IMR-90 (cell line): ENCODE data around the gene POLR1A. TPM values are rescaled to one million over a fixed set of nuclear protein-coding genes. Genes with fewer than 3 reads are reported as not detected.

Source experiments
- ATAC-seq: fragments of 200-7000 bp; cut with Tn5 transposase; 2 replicates; pipeline ENCODE4 v1.9.1; 2020; ENCODE audit warnings: low read depth, mild to moderate bottlenecking, moderate library complexity
- BruUV-seq: library from RNA; stranded (reverse); fragments of 400-500 nt; replicated peaks from 2 replicates; lab custom pipeline; 2021; lab: Mats Ljungman, UMichigan
- CTCF ChIA-PET: fragments of 300-600 bp; formaldehyde crosslinking; extraction: SDS; loops from one replicate; lab custom pipeline; 2021; ENCODE audit warnings: antibody characterized with exemption; lab: Yijun Ruan, JAX
- POLR2A ChIA-PET: fragments of 300-600 bp; sonication (Branson Sonifier 250); formaldehyde crosslinking; loops from one replicate; lab custom pipeline; 2022; ENCODE audit warnings: antibody characterized with exemption; ENCODE audit not compliant: unreplicated experiment; lab: Charles Lee
- DNase-seq: peaks from one replicate; pipeline ENCODE4 v3.0.0; 2013
- H2AFZ ChIP-seq: replicated peaks from 2 replicates; pipeline ENCODE3; 2013; ENCODE audit warnings: low read length, mild to moderate bottlenecking; ENCODE audit not compliant: poor library complexity
- H2AK5ac ChIP-seq: 2 replicates; pipeline ENCODE4 v1.6.1; 2013; ENCODE audit warnings: low read depth, low read length, inconsistent platforms
- H2AK9ac ChIP-seq: replicated peaks from 2 replicates; pipeline ENCODE3; 2013; ENCODE audit warnings: mild to moderate bottlenecking, low read depth, low read length, moderate library complexity; ENCODE audit not compliant: poor library complexity
- H2BK120ac ChIP-seq: 2 replicates; pipeline ENCODE4 v1.6.1; 2013; ENCODE audit warnings: low read depth, low read length, inconsistent platforms
- H2BK15ac ChIP-seq: 3 replicates; pipeline ENCODE4 v1.6.1; 2013; ENCODE audit warnings: low read depth, low read length, inconsistent platforms
- H2BK20ac ChIP-seq: 2 replicates; pipeline ENCODE4 v1.6.1; 2013; ENCODE audit warnings: low read depth, mild to moderate bottlenecking, inconsistent platforms, low read length, moderate library complexity
- H2BK5ac ChIP-seq: 2 replicates; pipeline ENCODE4 v1.6.1; 2013; ENCODE audit warnings: mild to moderate bottlenecking, low read depth, low read length, inconsistent platforms; ENCODE audit not compliant: poor library complexity, severe bottlenecking
- H3K14ac ChIP-seq: replicated peaks from 2 replicates; pipeline ENCODE4 v1.6.1; 2013; ENCODE audit warnings: low read depth, low read length, inconsistent platforms
- H3K18ac ChIP-seq: 2 replicates; pipeline ENCODE4 v1.6.1; 2013; ENCODE audit warnings: low read depth, low read length, control low read depth
- H3K23ac ChIP-seq: 2 replicates; pipeline ENCODE4 v1.6.1; 2013; ENCODE audit warnings: low read depth, low read length, inconsistent platforms
- H3K27ac ChIP-seq: 2 replicates; pipeline ENCODE4 v1.5.1; 2013; ENCODE audit warnings: mild to moderate bottlenecking, control low read depth, low read length; ENCODE audit not compliant: insufficient read depth
- H3K27me3 ChIP-seq: 2 replicates; pipeline ENCODE4 v1.6.1; 2013; ENCODE audit warnings: low read length; ENCODE audit not compliant: control insufficient read depth, insufficient read depth
- H3K36me3 ChIP-seq: 2 replicates; pipeline ENCODE4 v1.6.1; 2013; ENCODE audit warnings: low read length, mixed read lengths; ENCODE audit not compliant: control insufficient read depth, insufficient read depth
- H3K4ac ChIP-seq: 2 replicates; pipeline ENCODE4 v1.6.1; 2013; ENCODE audit warnings: low read depth, low read length, inconsistent platforms
- H3K4me1 ChIP-seq: 2 replicates; pipeline ENCODE4 v1.6.1; 2013; ENCODE audit warnings: low read length, mixed read lengths; ENCODE audit not compliant: control insufficient read depth, insufficient read depth
- H3K4me2 ChIP-seq: 2 replicates; pipeline ENCODE4 v1.6.1; 2013; ENCODE audit warnings: low read depth, mild to moderate bottlenecking, control low read depth, low read length, moderate library complexity
- H3K4me3 ChIP-seq: 2 replicates; pipeline ENCODE4 v1.5.1; 2013; ENCODE audit warnings: low read depth, mild to moderate bottlenecking, control low read depth, low read length, moderate library complexity; ENCODE audit not compliant: insufficient read depth
- H3K56ac ChIP-seq: 2 replicates; pipeline ENCODE4 v1.6.1; 2013; ENCODE audit warnings: low read length, inconsistent platforms; ENCODE audit not compliant: insufficient read depth; ENCODE audit errors: extremely low read depth
- H3K79me1 ChIP-seq, 2 experiments: 2 replicates each; pipeline ENCODE4 v1.6.1; 2013; ENCODE audit warnings: low read length in 2 of 2, inconsistent platforms in 1 of 2, low read depth in 1 of 2
- H3K9ac ChIP-seq: 2 replicates; pipeline ENCODE4 v1.6.1; 2013; ENCODE audit warnings: low read depth, low read length, control low read depth
- H3K9me1 ChIP-seq: 2 replicates; pipeline ENCODE4 v1.6.1; 2013; ENCODE audit warnings: low read length, inconsistent platforms; ENCODE audit not compliant: insufficient read depth
- H3K9me3 ChIP-seq: 2 replicates; pipeline ENCODE4 v1.6.1; 2013; ENCODE audit warnings: low read length; ENCODE audit not compliant: control insufficient read depth, insufficient read depth
- H4K20me1 ChIP-seq: 2 replicates; pipeline ENCODE4 v1.6.1; 2013; ENCODE audit warnings: low read length, inconsistent platforms; ENCODE audit not compliant: insufficient read depth
- H4K5ac ChIP-seq: 2 replicates; pipeline ENCODE4 v1.6.1; 2013; ENCODE audit warnings: mild to moderate bottlenecking, low read depth, low read length, control low read depth
- H4K8ac ChIP-seq, 2 experiments: 2 replicates each; pipeline ENCODE4 v1.6.1; 2013; ENCODE audit warnings: low read depth in 2 of 2, low read length in 2 of 2, control low read depth in 1 of 2, inconsistent platforms in 1 of 2
- H4K91ac ChIP-seq: 2 replicates; pipeline ENCODE4 v1.6.1; 2013; ENCODE audit warnings: low read depth, low read length, inconsistent platforms; ENCODE audit not compliant: insufficient read depth
- CEBPB ChIP-seq: IDR thresholded peaks from 2 replicates; pipeline ENCODE4 v1.6.1; 2012; ENCODE audit warnings: low read depth, low read length, improper control_type of control experiment
- CTCF ChIP-seq: conservative IDR thresholded peaks from 2 replicates; pipeline ENCODE4 v1.5.1; 2012; ENCODE audit warnings: mild to moderate bottlenecking, low read depth, low read length, improper control_type of control experiment
- FOS ChIP-seq: fragments of 150-350 bp; IDR thresholded peaks from 2 replicates; pipeline ENCODE4 v1.6.1; 2016; ENCODE audit warnings: low read depth, low read length
- MXI1 ChIP-seq: IDR thresholded peaks from 2 replicates; pipeline ENCODE4 v1.6.1; 2012; ENCODE audit warnings: low read depth, mild to moderate bottlenecking, low read length, moderate library complexity, borderline replicate concordance
- RAD21 ChIP-seq: IDR thresholded peaks from 2 replicates; pipeline ENCODE4 v1.6.1; 2012; ENCODE audit warnings: low read length, improper control_type of control experiment
- RFX5 ChIP-seq: IDR thresholded peaks from 2 replicates; pipeline ENCODE4 v1.8.0; 2012; ENCODE audit warnings: low read depth, mild to moderate bottlenecking, low read length, moderate library complexity
- SMC3 ChIP-seq: fragments of 150-350 bp; IDR thresholded peaks from 2 replicates; pipeline ENCODE4 v1.6.1; 2016; ENCODE audit warnings: low read depth, mild to moderate bottlenecking, antibody characterized with exemption, low read length, moderate library complexity
- USF2 ChIP-seq: fragments of 150-350 bp; IDR thresholded peaks from 2 replicates; pipeline ENCODE4 v1.6.1; 2017; ENCODE audit warnings: mild to moderate bottlenecking, antibody characterized with exemption, low read length, low read depth
- WGBS, 2 experiments: methylation state at CpG; one replicate each; pipeline versions ENCODE4 v1.1.5 to v1.1.7; 2013; ENCODE audit warnings: missing lambda C conversion rate in 2 of 2; ENCODE audit not compliant: insufficient read length in 1 of 2; ENCODE audit errors: extremely low coverage in 2 of 2; 5-methylcytosine and 5-hydroxymethylcytosine counted together
- dilution Hi-C: fragments of 300-500 bp; cut with HindIII; formaldehyde crosslinking; loops from one replicate; pipeline ENCODE4 v1.14.3; 2018; ENCODE audit warnings: low sequenced_read_pairs; ENCODE audit not compliant: unreplicated experiment
- in situ Hi-C: fragments of 300-500 bp; cut with MboI; formaldehyde crosslinking; loops from 3 replicates; pipeline ENCODE4 v1.14.3; 2019; ENCODE audit warnings: low sequenced_read_pairs, inconsistent platforms, mixed read lengths
- intact Hi-C: fragments of 100-400 bp; cut with micrococcal nuclease; formaldehyde crosslinking; loops from 2 replicates; pipeline ENCODE4 v1.10.0; 2022
- polyA plus RNA-seq, 3 experiments: library from polyadenylated mRNA; depleted of rRNA; stranded (reverse); fragments of >200 nt; gene quantifications; 2 replicates each; pipeline ENCODE4 v1.2.3, GENCODE V29; 2012; ENCODE audit warnings: low replicate concordance in 1 of 3
- total RNA-seq: library from RNA; depleted of rRNA; stranded (reverse); fragments of >200 nt; gene quantifications from 2 replicates; pipeline ENCODE4 v1.2.3, GENCODE V29; 2012
- TF ChIP-seq, protein P1 (sequence below): fragments of 150-350 bp; IDR thresholded peaks from 2 replicates; pipeline ENCODE4 v1.6.1; 2016; ENCODE audit warnings: low read depth, mild to moderate bottlenecking, low read length, moderate library complexity, borderline replicate concordance

The POLR1A gene
- total and polyA plus RNA-seq, 2 of the 4 experiments (the other 2 are of a cell fraction) = 7.6 to 27.4 TPM

GRCh38 chr2:85974390-85974789 lies 131.3 kb downstream of the POLR1A start:
- Histone ChIP-seq H4K5ac (no peak overlapping the region), H4K20me1 (no peaks in the 10 kb centered on the region), H3K18ac (no peak overlapping the region), H3K56ac (no peak overlapping the region), H2AK5ac (no peak overlapping the region), H3K79me1 (no peaks in the 10 kb centered on the region), H3K9ac (no peak overlapping the region), H3K4me1 (no peaks in the 10 kb centered on the region; the same call in 1 of the 2 replicates), H3K36me3 (no peaks in the 10 kb centered on the region), H3K4ac (no peak overlapping the region), H4K8ac (no peak overlapping the region), H3K14ac (no peak overlapping the region), H3K4me3 (no peak overlapping the region), H3K9me3 (peaks cover 4% of the 10 kb centered on the region; the same call in 1 of the 2 replicates), H3K27ac (no peak overlapping the region), H3K27me3 (peaks cover 38% of the 10 kb centered on the region), H3K23ac (no peak overlapping the region), H3K9me1 (no peaks in the 10 kb centered on the region), H2AK9ac (no peak overlapping the region), H2BK120ac (no peak overlapping the region), H2BK20ac (no peak overlapping the region), H4K91ac (no peak overlapping the region), H2BK15ac (no peak overlapping the region), H2AFZ (no peak overlapping the region), H2BK5ac (no peak overlapping the region), H3K4me2 (no peak overlapping the region; the same call in 1 of the 2 replicates)
- POLR2A ChIA-PET = no interaction called here
- no TSS peak for BruUV-seq
- dilution Hi-C loops = no loop called here
- ATAC-seq (no peak), DNase-seq (no peak)
- intact Hi-C loops = no loop called here
- TF ChIP-seq RAD21 (no peak), SMC3 (no peak), USF2 (no peak), CEBPB (no peak), RFX5 (no peak), MXI1 (no peak), FOS (no peak), CTCF (no peak)
- TF ChIP-seq, protein P1, sequence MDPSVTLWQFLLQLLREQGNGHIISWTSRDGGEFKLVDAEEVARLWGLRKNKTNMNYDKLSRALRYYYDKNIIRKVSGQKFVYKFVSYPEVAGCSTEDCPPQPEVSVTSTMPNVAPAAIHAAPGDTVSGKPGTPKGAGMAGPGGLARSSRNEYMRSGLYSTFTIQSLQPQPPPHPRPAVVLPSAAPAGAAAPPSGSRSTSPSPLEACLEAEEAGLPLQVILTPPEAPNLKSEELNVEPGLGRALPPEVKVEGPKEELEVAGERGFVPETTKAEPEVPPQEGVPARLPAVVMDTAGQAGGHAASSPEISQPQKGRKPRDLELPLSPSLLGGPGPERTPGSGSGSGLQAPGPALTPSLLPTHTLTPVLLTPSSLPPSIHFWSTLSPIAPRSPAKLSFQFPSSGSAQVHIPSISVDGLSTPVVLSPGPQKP = no peak
- CTCF ChIA-PET = no interaction called here
- in situ Hi-C loops = no loop called here
- whole genome bisulfite sequencing, 2 experiments = no CpG with 5 or more reads among the region's 1 CpG
